SKM-1 treated with dmso at 0.1 percent for 144 hours (cell line): Measurements from ENCODE around the gene LMCD1.

ENCODE experiments used
- DNase-seq: peaks from one replicate; lab custom pipeline; 2025; ENCODE audit not compliant: unreplicated experiment; lab: John Stamatoyannopoulos, UW

LMCD1 gene

GRCh38 chr3:8556473-8556869, 54.8 kb downstream of the LMCD1 start:
- no peak for DNase-seq

- DNase-seq = no peak
Measured at GRCh38 chr3:8557298-8557697, 55.7 kb downstream of the LMCD1 start.

- DNase-seq = no peak
Measured at GRCh38 chr3:8558645-8559044, 57.0 kb downstream of the LMCD1 start.

GRCh38 chr3:8559351-8559750, 57.7 kb downstream of the LMCD1 start:
- no peak for DNase-seq

GRCh38 chr3:8560366-8561007, 58.9 kb downstream of the LMCD1 start:
- no peak for DNase-seq

GRCh38 chr3:8561370-8561769, 59.7 kb downstream of the LMCD1 start:
- DNase-seq = no peak

GRCh38 chr3:8562081-8562595, 60.5 kb downstream of the LMCD1 start:
- DNase-seq = no peak

- no peak for DNase-seq
Measured at GRCh38 chr3:8563146-8563545, 61.5 kb downstream of the LMCD1 start.

- no peak for DNase-seq
Measured at GRCh38 chr3:8563597-8563996, 62.0 kb downstream of the LMCD1 start.

GRCh38 chr3:8565376-8565775, 63.8 kb downstream of the LMCD1 start:
- DNase-seq = no peak

GRCh38 chr3:8567784-8568575, 66.4 kb downstream of the LMCD1 start:
- no peak for DNase-seq

- no peak for DNase-seq
Measured at GRCh38 chr3:8571256-8571655, 69.6 kb downstream of the LMCD1 start.

- DNase-seq = no peak
Measured at GRCh38 chr3:8573342-8573926, 71.8 kb downstream of the LMCD1 start.

- DNase-seq = no peak
Measured at GRCh38 chr3:8574040-8574669, 72.5 kb downstream of the LMCD1 start.

GRCh38 chr3:8574670-8575322, 73.2 kb downstream of the LMCD1 start:
- DNase-seq = no peak

GRCh38 chr3:8575364-8576104, 73.9 kb downstream of the LMCD1 start:
- no peak for DNase-seq

GRCh38 chr3:8576436-8576835, 74.8 kb downstream of the LMCD1 start:
- DNase-seq = no peak

GRCh38 chr3:8576841-8577571, 75.4 kb downstream of the LMCD1 start:
- DNase-seq = no peak

GRCh38 chr3:8578282-8578681, 76.7 kb downstream of the LMCD1 start:
- no peak for DNase-seq

GRCh38 chr3:8579096-8579495, 77.5 kb downstream of the LMCD1 start:
- DNase-seq = no peak
